ENCODE measurements around the gene ERF.

DNA sequence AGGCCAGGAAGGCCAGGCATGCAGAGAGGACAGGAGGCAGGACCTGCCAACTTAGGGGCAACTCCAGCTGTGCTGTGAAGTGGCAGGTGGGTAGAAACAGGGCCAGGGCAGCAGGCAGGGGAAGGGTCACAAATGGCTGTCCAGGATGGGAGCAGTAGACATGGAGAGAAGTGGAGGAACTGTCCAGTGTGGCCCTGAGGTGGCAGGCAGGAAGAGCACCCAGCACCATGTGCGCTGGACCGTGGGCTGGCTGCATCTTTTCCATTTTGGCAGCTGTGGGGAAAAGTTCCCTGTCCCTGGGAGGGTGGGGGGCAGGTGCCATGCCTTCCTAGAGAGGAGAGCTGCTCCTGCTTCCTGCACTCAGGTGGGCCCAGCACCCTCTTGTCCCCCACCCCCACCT is 51.2 kb downstream of the ERF start:
- TF ChIP-seq USF2 (IDR thresholded peaks at IDR 0.05; ENCODE audit: borderline replicate concordance, low read depth, low read length) (no peak), RCOR1 (conservative IDR thresholded peaks at IDR 0.05; ENCODE audit: low read depth, low read length) (no peak), BHLHE40 (IDR thresholded peaks at IDR 0.05; ENCODE audit: borderline replicate concordance in 1 of 2, low read depth in 2 of 2, low read length in 1 of 2) (no peak), POLR2AphosphoS5 (IDR thresholded peaks at IDR 0.05; ENCODE audit: low read length) (no peak), NFIC (IDR thresholded peaks at IDR 0.05; ENCODE audit: low read depth, low read length) (no peak), MYC (IDR thresholded peaks at IDR 0.05; ENCODE audit: insufficient read depth, insufficient read length, insufficient replicate concordance, low read length, severe bottlenecking) (no peak), SIN3A (IDR thresholded peaks at IDR 0.05; ENCODE audit: low read depth, low read length) (peak; percentile 73; the same call in 1 of the 2 replicates), PBX3 (IDR thresholded peaks at IDR 0.05; ENCODE audit: insufficient replicate concordance, low read depth, low read length) (no peak), CHD1 (IDR thresholded peaks at IDR 0.05; ENCODE audit: low read depth, low read length) (no peak), TCF7 (IDR thresholded peaks at IDR 0.05; ENCODE audit: borderline replicate concordance) (no peak), POLR2A (IDR thresholded peaks at IDR 0.05; ENCODE audit: low read depth, low read length) (no peak), SUPT20H (IDR thresholded peaks at IDR 0.05; ENCODE audit: borderline replicate concordance, control insufficient read depth, low read depth, low read length) (no peak)
- TF ChIP-seq, protein P1, sequence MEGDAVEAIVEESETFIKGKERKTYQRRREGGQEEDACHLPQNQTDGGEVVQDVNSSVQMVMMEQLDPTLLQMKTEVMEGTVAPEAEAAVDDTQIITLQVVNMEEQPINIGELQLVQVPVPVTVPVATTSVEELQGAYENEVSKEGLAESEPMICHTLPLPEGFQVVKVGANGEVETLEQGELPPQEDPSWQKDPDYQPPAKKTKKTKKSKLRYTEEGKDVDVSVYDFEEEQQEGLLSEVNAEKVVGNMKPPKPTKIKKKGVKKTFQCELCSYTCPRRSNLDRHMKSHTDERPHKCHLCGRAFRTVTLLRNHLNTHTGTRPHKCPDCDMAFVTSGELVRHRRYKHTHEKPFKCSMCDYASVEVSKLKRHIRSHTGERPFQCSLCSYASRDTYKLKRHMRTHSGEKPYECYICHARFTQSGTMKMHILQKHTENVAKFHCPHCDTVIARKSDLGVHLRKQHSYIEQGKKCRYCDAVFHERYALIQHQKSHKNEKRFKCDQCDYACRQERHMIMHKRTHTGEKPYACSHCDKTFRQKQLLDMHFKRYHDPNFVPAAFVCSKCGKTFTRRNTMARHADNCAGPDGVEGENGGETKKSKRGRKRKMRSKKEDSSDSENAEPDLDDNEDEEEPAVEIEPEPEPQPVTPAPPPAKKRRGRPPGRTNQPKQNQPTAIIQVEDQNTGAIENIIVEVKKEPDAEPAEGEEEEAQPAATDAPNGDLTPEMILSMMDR (IDR thresholded peaks at IDR 0.05 in 2 of 3, conservative IDR thresholded peaks at IDR 0.05 in 1 of 3; ENCODE audit: control insufficient read depth in 2 of 3, extremely low read depth in 1 of 3, insufficient read depth in 1 of 3, low read depth in 3 of 3, low read length in 3 of 3), result no peak
- TF ChIP-seq, protein P2, sequence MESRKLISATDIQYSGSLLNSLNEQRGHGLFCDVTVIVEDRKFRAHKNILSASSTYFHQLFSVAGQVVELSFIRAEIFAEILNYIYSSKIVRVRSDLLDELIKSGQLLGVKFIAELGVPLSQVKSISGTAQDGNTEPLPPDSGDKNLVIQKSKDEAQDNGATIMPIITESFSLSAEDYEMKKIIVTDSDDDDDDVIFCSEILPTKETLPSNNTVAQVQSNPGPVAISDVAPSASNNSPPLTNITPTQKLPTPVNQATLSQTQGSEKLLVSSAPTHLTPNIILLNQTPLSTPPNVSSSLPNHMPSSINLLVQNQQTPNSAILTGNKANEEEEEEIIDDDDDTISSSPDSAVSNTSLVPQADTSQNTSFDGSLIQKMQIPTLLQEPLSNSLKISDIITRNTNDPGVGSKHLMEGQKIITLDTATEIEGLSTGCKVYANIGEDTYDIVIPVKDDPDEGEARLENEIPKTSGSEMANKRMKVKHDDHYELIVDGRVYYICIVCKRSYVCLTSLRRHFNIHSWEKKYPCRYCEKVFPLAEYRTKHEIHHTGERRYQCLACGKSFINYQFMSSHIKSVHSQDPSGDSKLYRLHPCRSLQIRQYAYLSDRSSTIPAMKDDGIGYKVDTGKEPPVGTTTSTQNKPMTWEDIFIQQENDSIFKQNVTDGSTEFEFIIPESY (IDR thresholded peaks at IDR 0.05), result no peak
